Measurements from ENCODE around the gene XPC.
"Not testable (repeated sequence)": the region's sequence is repeated elsewhere in the genome, so short reads cannot be mapped to it uniquely, and the experiment has no call there.

XPC gene

GRCh38 chr3:14178247-14179113, at the start of gene XPC, which contains the start of gene LSM3:
XPC (minus strand) TSS chr3:14178601; CDS start chr3:14178568, 33 bp downstream.
LSM3 (plus strand) TSS chr3:14178817; CDS start chr3:14178861, 44 bp downstream.
- DNase-seq (ENCODE audit: low read depth) = peak; percentile 97

GRCh38 chr3:14227856-14228255, 49.5 kb upstream of the XPC start:
- DNase-seq (ENCODE audit: low read depth) = no peak

DNA sequence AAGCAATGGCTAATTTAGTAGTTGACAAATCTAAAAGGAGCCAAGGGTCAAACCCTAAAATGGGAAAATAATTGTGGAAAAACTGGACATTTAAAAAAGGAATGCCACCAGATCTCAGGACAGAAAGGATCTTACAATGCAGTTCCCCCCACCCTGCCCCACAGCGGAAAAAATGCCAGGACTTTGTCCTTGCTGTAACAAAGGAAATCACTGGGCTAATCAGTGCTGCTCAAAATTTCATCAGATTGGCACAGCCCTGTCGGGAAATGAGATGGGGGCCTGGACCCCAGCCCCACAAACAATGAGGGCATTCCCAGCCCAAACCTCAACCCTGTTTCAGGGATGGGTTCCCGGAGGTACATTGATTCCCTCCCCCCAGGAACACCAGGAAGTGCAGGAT, 48.0 kb upstream of the XPC start:
- not testable (repeated sequence) for DNase-seq (ENCODE audit: low read depth)

DNA sequence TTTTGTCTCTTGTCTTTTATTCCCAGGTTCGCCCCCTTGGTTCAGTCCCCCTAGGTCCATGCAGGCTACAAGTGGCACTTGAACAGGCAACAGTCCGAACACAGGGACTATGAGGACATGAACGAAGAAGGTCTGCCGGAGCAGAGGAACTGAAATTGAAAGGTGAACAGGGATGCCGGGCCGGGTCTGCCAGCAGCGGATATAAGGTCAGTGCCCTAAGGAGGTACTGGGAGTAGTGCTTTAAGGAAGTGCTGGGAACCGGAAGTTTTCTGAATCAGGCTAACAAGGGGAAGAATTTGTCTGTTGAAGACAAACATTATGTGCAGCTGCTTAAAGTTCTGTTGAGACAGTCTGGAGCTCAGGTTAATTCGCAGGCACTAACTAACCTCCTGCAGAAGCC, 47.0 kb upstream of the XPC start:
- DNase-seq (ENCODE audit: low read depth) = no peak

GRCh38 chr3:14224895-14225294, 46.5 kb upstream of the XPC start:
- no peak for DNase-seq (ENCODE audit: low read depth)

DNA sequence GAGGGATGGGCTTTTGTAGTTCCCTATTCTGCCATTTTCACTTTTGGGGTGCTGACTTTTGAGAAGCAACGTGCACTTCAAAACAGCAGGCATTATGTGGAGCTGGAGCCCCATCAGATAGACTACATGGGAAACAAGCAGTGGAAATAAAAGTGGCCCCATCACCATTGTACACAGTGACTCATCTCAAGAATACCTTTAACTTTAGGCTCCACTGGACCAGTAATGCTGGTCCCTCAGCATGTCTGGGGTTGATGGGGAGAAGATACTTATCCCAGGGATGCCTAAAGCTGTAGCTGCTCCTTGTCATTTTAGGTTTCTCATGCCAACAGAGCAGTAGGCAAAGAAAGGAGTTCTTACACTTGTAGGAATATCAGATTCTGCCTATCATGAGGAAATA, 45.2 kb upstream of the XPC start:
- DNase-seq (ENCODE audit: low read depth) = no peak

DNA sequence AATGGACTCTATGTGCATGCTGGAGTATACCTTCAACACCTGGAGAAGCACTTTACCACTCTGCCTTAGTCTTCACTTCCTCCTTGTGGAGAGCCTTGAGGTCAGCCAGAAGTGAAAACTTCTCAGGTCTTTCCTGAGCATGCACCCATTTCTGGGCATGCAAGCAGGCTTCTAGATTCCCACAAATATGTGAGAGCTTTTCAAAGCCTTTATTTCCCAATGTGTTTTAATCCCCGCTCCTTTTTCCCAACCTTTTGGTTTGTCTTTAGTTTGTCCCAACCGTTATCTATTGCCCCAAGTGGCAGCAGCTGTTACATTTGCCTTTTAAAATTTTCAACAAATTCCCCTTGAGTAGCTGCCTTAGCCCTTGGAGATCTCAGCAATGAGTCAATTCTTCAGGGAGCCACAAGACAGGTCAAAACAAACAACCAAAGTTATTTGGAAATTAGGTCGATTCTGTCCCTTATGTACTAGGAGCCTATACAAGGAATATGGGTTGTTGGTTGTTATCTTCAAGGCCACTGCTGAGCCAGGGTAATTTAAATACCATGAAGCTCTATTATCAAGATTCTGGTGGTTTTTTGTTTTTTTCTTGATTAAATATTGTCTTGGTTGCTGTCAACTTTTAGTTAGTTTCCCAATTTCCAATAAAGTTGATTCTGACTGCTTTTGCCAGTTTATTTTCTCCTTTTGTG, 44.6 kb upstream of the XPC start:
- no peak for DNase-seq (ENCODE audit: low read depth)

- no peak for DNase-seq (ENCODE audit: low read depth)
These were observed 44.1 kb upstream of the XPC start for GRCh38 chr3:14222457-14222856.

GRCh38 chr3:14221902-14222301, 43.5 kb upstream of the XPC start:
- DNase-seq (ENCODE audit: low read depth) = no peak

GRCh38 chr3:14220933-14221332, 42.5 kb upstream of the XPC start:
- no peak for DNase-seq (ENCODE audit: low read depth)

DNA sequence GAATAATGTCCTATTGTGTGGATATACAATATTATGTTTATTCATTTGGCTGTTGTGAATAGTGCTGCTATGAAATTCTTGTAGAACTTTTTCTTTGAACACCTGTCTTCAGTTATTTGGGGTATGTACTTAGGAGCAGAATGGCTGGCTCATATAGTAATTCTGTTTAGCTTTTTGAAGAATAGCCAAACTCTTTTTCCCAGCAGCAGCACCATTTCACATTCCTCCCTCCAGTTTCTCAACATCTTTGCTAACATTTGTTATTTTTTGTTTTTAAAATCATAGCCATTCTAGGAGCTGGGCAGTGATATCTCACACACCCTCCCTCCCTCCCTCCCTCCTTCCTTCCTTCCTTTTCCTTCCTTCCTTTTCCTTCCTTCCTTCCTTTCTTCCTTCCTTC, 40.0 kb upstream of the XPC start:
- DNase-seq (ENCODE audit: low read depth) = no peak

GRCh38 chr3:14216257-14217048, 38.1 kb upstream of the XPC start:
- DNase-seq (ENCODE audit: low read depth) = peak; percentile 28

GRCh38 chr3:14214764-14215163, 36.4 kb upstream of the XPC start:
- DNase-seq (ENCODE audit: low read depth) = no peak

GRCh38 chr3:14213066-14213774, 34.8 kb upstream of the XPC start:
- no peak for DNase-seq (ENCODE audit: low read depth)

DNA sequence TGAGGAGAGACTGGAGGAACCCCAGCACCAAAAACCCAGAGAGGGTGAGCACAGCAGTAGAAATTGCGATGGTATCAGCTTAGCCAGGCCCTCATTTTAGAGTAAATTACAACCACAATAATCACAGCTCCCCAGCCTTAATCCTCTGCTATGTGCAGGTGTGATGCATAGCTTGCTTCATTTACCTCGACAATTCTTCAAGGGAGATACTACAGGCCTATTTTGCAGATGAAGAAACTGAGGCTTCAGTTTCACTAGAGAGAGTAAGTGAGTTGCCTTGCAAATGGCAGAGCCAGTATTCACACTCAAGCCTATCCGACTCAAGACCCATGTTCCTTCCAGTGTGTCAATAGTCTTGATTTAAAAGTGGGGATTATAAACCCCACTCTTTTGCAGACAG, 33.6 kb upstream of the XPC start:
- DNase-seq (ENCODE audit: low read depth) = no peak

DNA sequence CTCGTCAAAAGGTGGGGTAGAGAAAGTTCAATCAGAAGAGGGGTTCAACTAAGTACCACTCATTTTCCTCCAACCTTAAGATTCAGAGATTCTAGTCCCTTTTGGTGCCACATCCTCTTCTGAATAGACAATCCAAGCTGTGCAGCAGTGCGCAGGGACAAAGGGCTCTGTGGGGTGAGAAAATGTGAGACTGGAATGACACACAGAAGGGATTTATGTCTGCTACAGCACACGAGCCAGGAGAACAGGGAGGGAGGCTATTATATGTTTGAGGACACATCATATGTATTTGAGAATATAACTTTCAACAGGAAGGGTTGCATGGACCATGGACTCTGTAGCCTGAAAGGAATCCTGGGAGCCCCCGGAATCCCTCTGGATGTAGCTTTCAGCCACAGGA, 33.2 kb upstream of the XPC start:
- DNase-seq (ENCODE audit: low read depth) = no peak

GRCh38 chr3:14210843-14211594, 32.6 kb upstream of the XPC start:
- no peak for DNase-seq (ENCODE audit: low read depth)

- no peak for DNase-seq (ENCODE audit: low read depth)
These were observed 31.9 kb upstream of the XPC start for GRCh38 chr3:14210290-14210688.

GRCh38 chr3:14209581-14210289, 31.3 kb upstream of the XPC start:
- DNase-seq (ENCODE audit: low read depth) = no peak

DNA sequence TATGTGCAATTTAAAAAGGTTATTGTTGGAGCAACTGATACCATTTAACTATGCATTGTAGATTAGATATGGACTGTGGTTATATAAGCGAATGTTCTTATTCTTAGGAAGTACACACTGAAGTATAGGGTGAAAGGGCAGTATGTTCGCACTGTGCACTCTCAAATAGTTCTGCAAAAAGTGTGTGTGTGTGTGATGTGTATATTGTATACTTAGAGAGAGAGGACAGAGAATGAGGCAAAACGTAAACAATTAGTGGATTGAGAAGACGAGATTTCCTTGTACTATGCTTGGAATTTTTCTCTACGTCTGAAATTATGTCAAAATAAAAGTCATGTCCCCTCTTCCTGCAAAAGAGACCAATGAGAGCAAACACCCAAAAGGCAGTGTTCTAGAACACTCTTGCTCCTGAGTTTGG, 30.6 kb upstream of the XPC start:
- no peak for DNase-seq (ENCODE audit: low read depth)

- no peak for DNase-seq (ENCODE audit: low read depth)
These were observed 29.8 kb upstream of the XPC start for GRCh38 chr3:14208168-14208567.

Measured in stimulated activated CD8-positive, alpha-beta memory T cell treated with anti-CD3 and anti-CD28 coated beads, Interleukin-12 subunit alpha, Interleukin-12 subunit beta, amount 100 ng/mL, for 4 hours (primary cell).